Lower lobe of right lung (tissue), 2 donors: ENCODE data around the gene NUP210. TPM values are rescaled to one million over a fixed set of nuclear protein-coding genes. Genes with fewer than 3 reads are reported as not detected.
A peak's percentile ranks its signal among the peaks of the same experiment; 100 is the strongest.

Source experiments
- ATAC-seq, 2 donors: fragments of 200-7000 bp; cut with Tn5 transposase; one replicate each; pipeline ENCODE4 v1.9.1; 2020 to 2022; ENCODE audit warnings: mild to moderate bottlenecking in 2 of 2, moderate library complexity in 2 of 2
- DNase-seq: peaks from one replicate; pipeline ENCODE4 v3.0.0-alpha.2; 2020
- H3K27ac ChIP-seq: fragments of 200-600 bp; one replicate; pipeline ENCODE4 v1.8.0; 2022
- H3K27me3 ChIP-seq: fragments of 200-600 bp; one replicate; pipeline ENCODE4 v1.8.0; 2022; ENCODE audit warnings: low read depth
- H3K36me3 ChIP-seq: fragments of 200-600 bp; one replicate; pipeline ENCODE4 v1.8.0; 2022; ENCODE audit warnings: mild to moderate bottlenecking
- H3K4me1 ChIP-seq: fragments of 200-600 bp; one replicate; pipeline ENCODE4 v1.8.0; 2022
- H3K4me3 ChIP-seq: fragments of 200-600 bp; one replicate; pipeline ENCODE4 v1.8.0; 2022; ENCODE audit warnings: mild to moderate bottlenecking
- H3K9me3 ChIP-seq: fragments of 200-600 bp; one replicate; pipeline ENCODE4 v1.8.0; 2022
- CTCF ChIP-seq: fragments of 200-600 bp; IDR thresholded peaks from one replicate; pipeline ENCODE4 v1.8.0; 2022; ENCODE audit warnings: antibody characterized with exemption, mild to moderate bottlenecking
- intact Hi-C: fragments of 100-400 bp; cut with DNase I; formaldehyde crosslinking; loops from one replicate; pipeline ENCODE4 v1.11.0; 2022
- total RNA-seq: library from RNA; stranded (reverse); fragmentation: NEBNext Ultra II Directional; extraction: Animal tissue kit (Norgen Biotek cat#: 25700); gene quantifications from one replicate; pipeline ENCODE4 v1.2.1, GENCODE V29; 2021
- donor health status: DM: no; HTN: yes; CAD: no; lungs with severe emphysema.

The NUP210 gene
- total RNA-seq, 1 donor from 2014 or later = 22.2 TPM

GRCh38 chr3:13268120-13268519 is 152.0 kb downstream of the NUP210 start:
- TF ChIP-seq CTCF = no peak
- no peak overlapping the region for H3K4me3 ChIP-seq
- intact Hi-C loops = no loop called here
- H3K27ac ChIP-seq = no peak overlapping the region
- peak; percentile 5 for DNase-seq
- no peak for ATAC-seq
- H3K27me3 ChIP-seq = peaks cover 3% of the 10 kb centered on the region
- H3K9me3 ChIP-seq = peaks cover 8% of the 10 kb centered on the region
- no peaks in the 10 kb centered on the region for H3K36me3 ChIP-seq
- H3K4me1 ChIP-seq = no peaks in the 10 kb centered on the region

GRCh38 chr3:13266651-13267362 is 153.3 kb downstream of the NUP210 start:
- no peaks in the 10 kb centered on the region for H3K36me3 ChIP-seq
- H3K27me3 ChIP-seq = peaks cover 3% of the 10 kb centered on the region
- intact Hi-C loops = no loop called here
- TF ChIP-seq CTCF = no peak
- no peak for ATAC-seq
- DNase-seq = peak; percentile 24
- peaks cover 8% of the 10 kb centered on the region for H3K9me3 ChIP-seq
- H3K27ac ChIP-seq = no peak overlapping the region
- no peak overlapping the region for H3K4me3 ChIP-seq
- H3K4me1 ChIP-seq = no peaks in the 10 kb centered on the region

Other genes with a start within 250 kb of the NUP210 start
- 18.2 TPM for gene HDAC11, start 60.0 kb upstream of the NUP210 start, total RNA-seq
- gene FBLN2, start 128.8 kb upstream of the NUP210 start, total RNA-seq = 40.8 TPM